Measurements from ENCODE around the gene ITPR1. TPM values are rescaled to one million over a fixed set of nuclear protein-coding genes. Genes with fewer than 3 reads are reported as not detected.

ITPR1 gene
- total and polyA plus RNA-seq, 10 of the 15 experiments (the other 5 are each of a cell fraction or from before 2014, with no cell fraction given) = 12.2 to 239 (median 28.4) TPM

DNA sequence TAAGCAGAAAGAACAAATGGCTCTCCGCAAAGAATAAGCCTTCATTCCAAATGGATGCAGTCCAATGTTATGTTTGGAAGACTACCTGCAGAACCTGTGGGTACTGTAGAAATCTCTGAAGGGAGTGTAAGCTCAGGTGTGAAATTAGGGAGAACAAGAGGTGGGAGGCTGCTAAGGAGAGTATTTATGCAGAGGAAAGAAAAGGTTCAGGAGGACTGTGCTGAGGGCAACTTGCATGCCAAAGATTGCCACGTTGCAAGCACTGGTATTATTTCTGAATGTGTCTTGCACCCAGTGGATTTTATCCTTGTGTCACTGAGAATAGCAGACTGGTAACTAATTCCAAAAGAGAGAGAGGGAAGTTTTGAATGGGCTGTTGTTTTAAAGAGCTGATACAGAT, 144.1 kb downstream of the ITPR1 start:
- FAIRE-seq = no peak
- in situ Hi-C loops (cut with MboI) = loop anchor here (5.0 kb wide), 1 partner anchor 285 kb away; no protein-coding TSS in a partner anchor

DNA sequence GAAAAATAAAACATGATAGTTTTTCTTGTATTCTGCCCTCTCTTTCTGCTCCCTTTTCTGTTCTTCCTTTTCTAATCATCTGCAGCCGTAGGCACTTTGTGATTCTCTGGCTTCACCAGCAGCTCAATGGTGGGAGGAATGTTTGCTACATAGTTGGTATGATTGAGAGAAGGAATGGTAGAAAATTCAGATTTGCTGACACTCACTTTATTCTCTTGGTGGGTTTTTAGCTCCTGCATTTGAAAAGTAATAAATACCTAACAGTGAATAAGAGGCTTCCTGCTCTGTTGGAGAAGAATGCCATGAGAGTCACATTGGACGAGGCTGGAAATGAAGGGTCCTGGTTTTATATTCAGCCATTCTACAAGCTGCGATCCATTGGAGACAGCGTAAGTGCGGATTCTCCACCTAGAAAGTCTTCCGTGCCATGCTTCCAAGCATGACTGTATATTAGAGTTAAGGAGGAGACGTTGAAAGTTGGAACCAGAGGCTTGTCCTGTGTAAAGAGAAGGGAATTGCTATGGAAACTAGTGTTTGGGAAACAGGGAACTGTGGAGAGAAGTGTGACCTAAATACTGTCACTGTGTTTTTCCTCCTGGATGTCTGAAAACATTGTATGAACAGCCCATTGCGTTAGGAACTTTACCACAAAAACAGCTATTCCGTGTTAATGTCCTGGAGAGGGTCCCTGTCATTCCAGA, 148.9 kb downstream of the ITPR1 start:
- no peak for DNase-seq (ENCODE audit: low read depth, low spot score)
- no TSS peak for BruUV-seq (replicated peaks)
- no peak overlapping the region for H3K9ac ChIP-seq (ENCODE audit: control insufficient read depth, insufficient read depth, low read length)
- no peak overlapping the region for H3K4me3 ChIP-seq
- no peaks in the 10 kb centered on the region for H3K79me2 ChIP-seq (ENCODE audit: control insufficient read depth, insufficient read depth, low read length)
- H3K9me3 ChIP-seq (replicated peaks; ENCODE audit: control insufficient read depth, insufficient read depth, low read length) = no peaks in the 10 kb centered on the region
- no peak for FAIRE-seq
- H3K27ac ChIP-seq (ENCODE audit: control insufficient read depth, insufficient read depth) = no peak overlapping the region
- H3K4me1 ChIP-seq (ENCODE audit: control insufficient read depth, insufficient read depth, low read length) = no peaks in the 10 kb centered on the region
- H3K36me3 ChIP-seq (ENCODE audit: control insufficient read depth in 2 of 2, insufficient read depth in 2 of 2, low read length in 1 of 2) = peaks cover 18 to 25% of the 10 kb centered on the region in 2 experiments; a peak in 3 of 4 replicates
- 94% methylated on average over 9 of the region's 9 CpGs for WGBS (ENCODE audit: insufficient coverage, insufficient replicate concordance, low lambda C conversion rate, missing lambda C conversion rate)
- no peak overlapping the region for H2AFZ ChIP-seq (ENCODE audit: control insufficient read depth, low read depth, low read length)
- SMC1A ChIA-PET (ENCODE audit: uncharacterized antibody, unreplicated experiment) = interaction anchor here (1.0 to 1.1 kb wide), 2 partner anchors 31 to 291 kb away, joined by 4 to 5 read pairs; no protein-coding TSS in a partner anchor
- no peak for ATAC-seq
- intact Hi-C loops (cut with micrococcal nuclease; ENCODE audit: unreplicated experiment) (no loop called here), in situ Hi-C loops (cut with MboI) (no loop called here)
- H3K27me3 ChIP-seq (replicated peaks in 1 of 2; ENCODE audit: control insufficient read depth in 2 of 2, insufficient read depth in 2 of 2, low read length in 1 of 2) = no peaks in the 10 kb centered on the region
- POLR2A ChIA-PET = no interaction called here
- no peaks in the 10 kb centered on the region for H4K20me1 ChIP-seq (ENCODE audit: control insufficient read depth, insufficient read depth)
- H3K4me2 ChIP-seq (ENCODE audit: control insufficient read depth, insufficient read depth) = no peak overlapping the region
- RAD21 ChIA-PET (ENCODE audit: unreplicated experiment) = interaction anchor here (0.7 to 1.9 kb wide), 2 partner anchors 9 to 291 kb away, joined by 3 to 6 read pairs; no protein-coding TSS in a partner anchor
- CTCF ChIA-PET = interaction anchor here (0.7 to 2.3 kb wide), 4 partner anchors 8 to 291 kb away, joined by 3 to 12 read pairs (median 4); no protein-coding TSS in a partner anchor
- TF ChIP-seq CHD1 (IDR thresholded peaks at IDR 0.05; ENCODE audit: low read depth, low read length) (no peak), ETV6 (conservative IDR thresholded peaks at IDR 0.05 in 1 of 2, IDR thresholded peaks at IDR 0.05 in 1 of 2; ENCODE audit: borderline replicate concordance in 1 of 2, low read depth in 1 of 2) (no peak), ASH2L (IDR thresholded peaks at IDR 0.05; ENCODE audit: borderline replicate concordance, low read depth) (no peak), KDM1A (IDR thresholded peaks at IDR 0.05; ENCODE audit: borderline replicate concordance) (no peak), ZNF687 (IDR thresholded peaks at IDR 0.05) (no peak)

More for the DNA sequence above, 144.1 kb downstream of the ITPR1 start:
- WGBS (ENCODE audit: insufficient coverage, insufficient replicate concordance, low lambda C conversion rate, missing lambda C conversion rate) = 50% methylated on average over 2 of the region's 2 CpGs
- ATAC-seq (no peak), DNase-seq (ENCODE audit: low read depth, low spot score) (no peak)
- H3K9ac ChIP-seq (ENCODE audit: control insufficient read depth, insufficient read depth, low read length) = no peak overlapping the region
- H3K27ac ChIP-seq (ENCODE audit: control insufficient read depth, insufficient read depth) = no peak overlapping the region
- POLR2A ChIA-PET = no interaction called here
- H3K27me3 ChIP-seq (replicated peaks in 1 of 2; ENCODE audit: control insufficient read depth in 2 of 2, insufficient read depth in 2 of 2, low read length in 1 of 2) = no peaks in the 10 kb centered on the region
- H3K4me3 ChIP-seq = no peak overlapping the region
- CTCF ChIA-PET = interaction anchor here (0.7 to 9.9 kb wide), 2 partner anchors 119 to 288 kb away, joined by 3 to 226 read pairs; no protein-coding TSS in a partner anchor
- BruUV-seq (replicated peaks) = no TSS peak
- no peaks in the 10 kb centered on the region for H3K4me1 ChIP-seq (ENCODE audit: control insufficient read depth, insufficient read depth, low read length)
- TF ChIP-seq NR2C1 (IDR thresholded peaks at IDR 0.05) = no peak
- TF ChIP-seq YY1 (IDR thresholded peaks at IDR 0.05; ENCODE audit: low read depth, low read length) = no peak
- TF ChIP-seq KDM1A (IDR thresholded peaks at IDR 0.05; ENCODE audit: borderline replicate concordance) = no peak
- no peak for TF ChIP-seq JUND (IDR thresholded peaks at IDR 0.05; ENCODE audit: low read depth, low read length)
- no peak for TF ChIP-seq RAD21 (IDR thresholded peaks at IDR 0.05; ENCODE audit: insufficient read depth, low read depth, low read length)
- no peak for TF ChIP-seq STAT1 (conservative IDR thresholded peaks at IDR 0.05)
- TF ChIP-seq ATF7 (IDR thresholded peaks at IDR 0.05; ENCODE audit: low read depth) = no peak
- TF ChIP-seq SIX5 (IDR thresholded peaks at IDR 0.05; ENCODE audit: low read depth, low read length, severe bottlenecking) = no peak
- no peak for TF ChIP-seq TAF1 (IDR thresholded peaks at IDR 0.05; ENCODE audit: borderline replicate concordance, low read depth, low read length)
- TF ChIP-seq ZNF622 (IDR thresholded peaks at IDR 0.05) = no peak
- TF ChIP-seq KLF5 (IDR thresholded peaks at IDR 0.05; ENCODE audit: partially characterized antibody) = no peak
- RAD21 ChIA-PET (ENCODE audit: unreplicated experiment) = interaction anchor here (7.5 kb wide), 1 partner anchor 285 kb away, joined by 105 read pairs; no protein-coding TSS in a partner anchor
- H3K9me3 ChIP-seq (replicated peaks; ENCODE audit: control insufficient read depth, insufficient read depth, low read length) = no peaks in the 10 kb centered on the region
- no peaks in the 10 kb centered on the region for H4K20me1 ChIP-seq (ENCODE audit: control insufficient read depth, insufficient read depth)
- intact Hi-C loops (cut with micrococcal nuclease; ENCODE audit: unreplicated experiment) = no loop called here
- no peak overlapping the region for H3K4me2 ChIP-seq (ENCODE audit: control insufficient read depth, insufficient read depth)
- no peaks in the 10 kb centered on the region for H3K79me2 ChIP-seq (ENCODE audit: control insufficient read depth, insufficient read depth, low read length)
- SMC1A ChIA-PET (ENCODE audit: uncharacterized antibody, unreplicated experiment) = interaction anchor here (1.1 to 2.0 kb wide), 2 partner anchors 16 to 286 kb away, joined by 3 to 11 read pairs; no protein-coding TSS in a partner anchor
- peaks cover 9 to 15% of the 10 kb centered on the region in 2 experiments; a peak in 2 of 4 replicates for H3K36me3 ChIP-seq (ENCODE audit: control insufficient read depth in 2 of 2, insufficient read depth in 2 of 2, low read length in 1 of 2)
- H2AFZ ChIP-seq (ENCODE audit: control insufficient read depth, low read depth, low read length) = no peak overlapping the region

All from GM12878 (cell line).